MM.1S (cell line): ENCODE results near the gene PPP2R2C.

Source experiments
- CTCF ChIP-seq: fragments of 300-600 bp; sonication (generic); IDR thresholded peaks from 2 replicates; pipeline ENCODE4 v1.5.1; 2016; ENCODE audit warnings: antibody characterized with exemption, low read length, mixed read lengths
- EZH2 ChIP-seq: fragments of 300-600 bp; sonication (generic); optimal IDR thresholded peaks from 2 replicates; pipeline ENCODE3; 2017; ENCODE audit warnings: low read depth, mild to moderate bottlenecking, antibody characterized with exemption, low read length, mixed read lengths
- EZH2phosphoT487 ChIP-seq: fragments of 300-600 bp; sonication (generic); IDR thresholded peaks from 2 replicates; pipeline ENCODE4 v1.6.1; 2018; ENCODE audit warnings: antibody characterized with exemption, low read length

- no peak for TF ChIP-seq EZH2
- no peak for TF ChIP-seq CTCF
- no peak for TF ChIP-seq EZH2phosphoT487
Measured at GRCh38 chr4:6270636-6271121, 201.7 kb downstream of the PPP2R2C start.
